NCI-H1694 treated with DMSO at 0.1 percent for 48 hours (cell line): ENCODE measurements around the gene CCDC85C.
"Not testable (repeated sequence)": the region's sequence is repeated elsewhere in the genome, so short reads cannot be mapped to it uniquely, and the experiment has no call there.

Source experiments
- DNase-seq: peaks from one replicate; lab custom pipeline; 2025; lab: John Stamatoyannopoulos, UW

CCDC85C gene

GRCh38 chr14:99603471-99604277 lies at the start of gene CCDC85C:
TSS of gene CCDC85C (minus strand) at chr14:99604207. CDS start at chr14:99603959, 248 bp downstream.
- no peak for DNase-seq

- no peak for DNase-seq
Measured at GRCh38 chr14:99651953-99652746, 48.1 kb upstream of the CCDC85C start.

- no peak for DNase-seq
Measured at GRCh38 chr14:99650189-99650588, 46.2 kb upstream of the CCDC85C start.

- DNase-seq: no peak
Measured at GRCh38 chr14:99649643-99650042, 45.6 kb upstream of the CCDC85C start.

GRCh38 chr14:99649219-99649618 lies 45.2 kb upstream of the CCDC85C start:
- no peak for DNase-seq

GRCh38 chr14:99648027-99648784 lies 44.2 kb upstream of the CCDC85C start:
- DNase-seq: no peak

GRCh38 chr14:99647411-99647810 lies 43.4 kb upstream of the CCDC85C start:
- no peak for DNase-seq

- DNase-seq: no peak
Measured at GRCh38 chr14:99645545-99646505, 41.8 kb upstream of the CCDC85C start.

GRCh38 chr14:99644723-99645544 lies 40.9 kb upstream of the CCDC85C start, which contains the start of gene HHIPL1:
TSS of gene HHIPL1 (plus strand) at chr14:99645129. CDS start at chr14:99645208, 79 bp downstream.
- no peak for DNase-seq

- DNase-seq: no peak
Measured at GRCh38 chr14:99644035-99644587, 40.1 kb upstream of the CCDC85C start.

GRCh38 chr14:99643343-99643742 lies 39.3 kb upstream of the CCDC85C start:
- DNase-seq: no peak

- not testable (repeated sequence) for DNase-seq
Measured at GRCh38 chr14:99642771-99643170, 38.8 kb upstream of the CCDC85C start.

- DNase-seq: no peak
Measured at GRCh38 chr14:99637624-99638023, 33.6 kb upstream of the CCDC85C start.

GRCh38 chr14:99636487-99636886 lies 32.5 kb upstream of the CCDC85C start:
- DNase-seq: no peak

- DNase-seq: no peak
Measured at GRCh38 chr14:99635116-99635515, 31.1 kb upstream of the CCDC85C start.

- DNase-seq: no peak
Measured at GRCh38 chr14:99634443-99634842, 30.4 kb upstream of the CCDC85C start.

- no peak for DNase-seq
Measured at GRCh38 chr14:99633918-99634317, 29.9 kb upstream of the CCDC85C start.

- DNase-seq: no peak
Measured at GRCh38 chr14:99633141-99633540, 29.1 kb upstream of the CCDC85C start.

- DNase-seq: no peak
Measured at GRCh38 chr14:99632410-99633035, 28.5 kb upstream of the CCDC85C start.
